ENCODE results near the gene AMPD1.

Gene AMPD1

DNA sequence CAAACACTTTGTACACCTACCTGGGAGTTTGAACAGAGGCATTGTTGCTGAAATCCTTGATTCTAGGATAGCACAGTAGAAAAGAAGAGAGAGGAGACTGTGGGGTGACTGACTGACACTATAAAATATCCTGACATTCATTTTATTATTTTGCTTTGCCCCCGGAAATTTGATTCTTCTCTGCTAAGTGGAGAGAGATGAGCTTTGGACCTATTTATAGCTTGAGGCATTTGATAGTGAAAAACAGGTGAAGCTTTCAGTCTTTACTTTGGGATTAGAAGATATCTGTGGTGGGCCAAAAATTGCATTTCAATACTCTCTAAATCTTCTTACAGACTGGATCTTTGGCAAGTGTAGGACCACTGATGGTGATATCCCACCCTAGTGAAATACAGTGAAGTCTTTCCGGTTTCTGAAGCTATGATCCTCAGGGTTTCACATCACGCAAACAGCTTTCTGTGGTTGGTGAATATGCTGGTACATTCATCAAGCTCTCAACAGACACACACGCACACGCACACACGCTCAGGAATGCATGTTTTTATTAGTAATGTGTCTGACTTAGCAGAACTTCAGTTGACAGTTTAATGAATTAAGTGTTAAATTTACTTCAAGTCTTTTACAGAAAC is at the start of gene AMPD1:
TSS of gene AMPD1 (minus strand) at position 117 of the 629 bp plus-strand sequence. CDS start at position 42, 75 bp downstream.
- DNase-seq (ENCODE audit: low read depth in 2 of 2), result no peak

DNA sequence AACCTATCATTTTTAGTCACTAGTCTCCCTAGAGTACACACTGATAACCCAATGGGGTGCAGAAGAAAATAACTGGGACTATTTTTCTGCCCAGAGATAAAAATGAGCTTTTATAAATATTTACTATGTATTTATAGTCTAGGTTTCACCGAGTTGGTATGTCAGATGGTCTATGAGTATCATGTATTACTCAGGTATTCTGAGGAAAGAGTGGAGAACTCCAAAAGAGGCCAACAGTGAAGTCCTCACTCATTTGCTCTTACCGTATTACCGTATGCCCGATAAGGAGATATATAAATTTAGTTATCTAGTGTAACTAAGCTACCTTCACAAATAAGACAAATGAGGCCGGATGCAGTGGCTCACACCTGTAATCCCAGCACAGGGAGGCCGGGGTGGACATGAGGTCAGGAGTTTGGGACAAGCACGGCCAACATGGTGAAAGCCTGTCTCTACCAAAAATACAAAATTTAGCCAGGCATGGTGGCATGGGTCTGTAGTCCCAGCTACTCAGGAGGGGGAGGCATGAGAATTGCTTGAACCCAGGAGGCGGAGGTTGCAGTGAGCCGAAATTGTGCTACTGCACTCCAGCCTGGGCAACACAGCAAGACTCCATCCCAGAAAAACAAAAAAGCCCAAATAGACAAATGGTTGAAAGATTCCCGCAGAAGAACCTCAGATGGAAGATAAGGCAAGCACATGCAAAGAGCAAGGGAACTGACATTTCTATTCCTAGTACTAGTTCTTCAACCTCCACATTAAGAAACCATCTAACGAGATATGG is 46.8 kb upstream of the AMPD1 start:
- DNase-seq (ENCODE audit: low read depth in 2 of 2), result no peak

DNA sequence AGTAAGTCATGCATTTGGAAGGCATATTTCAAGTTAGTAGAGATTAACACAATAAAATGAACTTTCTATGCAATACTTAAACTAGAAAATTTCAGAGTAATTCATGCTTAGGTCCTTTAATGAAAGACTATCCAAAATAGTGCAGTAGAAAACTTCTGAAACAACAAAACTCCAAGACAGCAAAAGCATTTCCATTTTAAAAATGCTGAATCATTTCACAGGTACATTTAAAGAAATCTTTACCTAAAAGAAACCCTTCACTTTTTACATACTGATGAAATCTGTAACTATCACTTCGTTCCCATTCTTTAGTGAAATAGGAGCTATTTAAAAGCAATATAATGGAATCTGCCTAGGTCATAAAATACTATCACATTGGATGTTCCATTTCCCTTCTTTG is 45.0 kb upstream of the AMPD1 start:
- no peak for DNase-seq (ENCODE audit: low read depth in 2 of 2)

DNA sequence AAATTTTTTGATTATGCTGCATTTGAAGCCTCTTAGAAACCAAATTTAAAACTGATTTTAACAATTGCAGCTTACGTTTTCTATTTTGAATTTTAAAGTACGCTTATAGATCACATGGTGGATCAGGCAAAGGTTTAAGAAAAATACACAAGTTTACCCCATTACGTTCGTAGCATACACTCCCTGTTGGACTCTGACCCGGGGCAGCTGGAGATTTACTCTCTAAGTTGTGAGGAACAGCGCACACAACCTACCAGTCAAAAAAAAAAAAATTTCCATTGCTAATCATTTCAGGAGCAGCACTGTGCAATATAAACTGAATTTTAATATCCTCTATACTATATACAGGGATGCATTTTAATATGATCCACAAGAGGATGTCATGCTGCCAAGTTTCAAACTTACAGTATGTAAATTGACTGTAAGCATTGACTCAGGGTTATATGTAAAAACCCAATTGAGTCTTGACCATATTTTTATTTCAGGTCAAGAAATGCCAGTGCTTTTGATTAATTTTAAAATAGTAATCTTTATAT is 42.0 kb upstream of the AMPD1 start:
- DNase-seq (ENCODE audit: low read depth in 2 of 2), result no peak

DNA sequence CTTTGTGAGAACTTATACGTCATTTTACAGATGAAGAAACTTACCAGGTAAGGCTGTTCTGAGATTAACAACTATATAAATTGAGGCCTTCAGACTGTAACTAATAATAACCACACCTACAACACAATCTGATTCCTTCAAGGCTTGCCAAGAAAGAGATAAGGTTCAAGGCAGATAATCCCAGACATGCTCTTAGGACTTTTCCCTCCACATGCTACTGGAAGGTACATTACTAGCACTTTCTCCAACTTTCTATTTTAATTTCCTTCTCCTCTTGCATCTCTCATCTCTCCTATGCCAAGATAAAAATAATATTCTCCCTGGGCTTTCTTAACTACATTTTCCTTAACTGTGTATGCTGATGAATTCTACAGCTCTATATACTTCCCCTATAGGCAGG is 40.1 kb upstream of the AMPD1 start:
- no peak for DNase-seq (ENCODE audit: low read depth in 2 of 2)

DNA sequence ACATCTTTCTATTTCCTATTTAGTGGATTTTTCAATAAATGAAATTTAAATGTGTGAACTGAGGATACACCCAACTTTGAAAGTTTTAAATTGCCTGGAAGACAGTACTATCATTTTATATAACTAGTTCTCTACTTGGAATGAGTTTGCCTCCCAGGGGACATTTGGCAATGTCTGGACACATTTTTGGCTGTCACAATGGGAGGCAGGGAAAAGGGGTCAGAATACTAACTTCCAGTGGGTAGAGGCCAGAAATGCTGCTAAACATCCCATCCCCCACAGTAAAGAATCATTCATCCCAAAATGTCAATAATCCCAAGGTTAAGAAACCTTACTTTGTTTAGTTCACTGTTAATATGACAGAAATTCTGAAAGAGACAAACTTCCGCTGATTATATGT is 34.4 kb upstream of the AMPD1 start:
- DNase-seq (ENCODE audit: low read depth in 2 of 2), result no peak

DNA sequence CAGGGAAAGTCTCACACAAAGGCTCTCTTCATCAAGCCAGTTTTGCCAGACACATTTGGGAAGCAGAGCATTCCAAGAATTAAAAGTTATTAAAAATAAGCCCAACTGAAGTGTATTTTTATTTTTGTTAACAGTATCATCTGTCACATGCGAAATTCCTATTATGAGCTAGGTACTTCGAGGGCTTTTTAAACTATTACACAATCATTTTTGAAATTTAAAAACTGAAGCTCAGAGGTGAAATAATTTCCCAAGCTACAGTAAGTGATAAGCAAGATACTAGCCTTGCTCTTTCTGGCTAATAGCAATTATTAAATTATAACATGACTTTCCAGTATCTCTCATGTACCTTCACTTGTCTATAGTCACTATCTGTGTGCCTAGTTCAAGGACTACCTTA is 33.2 kb upstream of the AMPD1 start:
- DNase-seq (ENCODE audit: low read depth in 2 of 2), result no peak

DNA sequence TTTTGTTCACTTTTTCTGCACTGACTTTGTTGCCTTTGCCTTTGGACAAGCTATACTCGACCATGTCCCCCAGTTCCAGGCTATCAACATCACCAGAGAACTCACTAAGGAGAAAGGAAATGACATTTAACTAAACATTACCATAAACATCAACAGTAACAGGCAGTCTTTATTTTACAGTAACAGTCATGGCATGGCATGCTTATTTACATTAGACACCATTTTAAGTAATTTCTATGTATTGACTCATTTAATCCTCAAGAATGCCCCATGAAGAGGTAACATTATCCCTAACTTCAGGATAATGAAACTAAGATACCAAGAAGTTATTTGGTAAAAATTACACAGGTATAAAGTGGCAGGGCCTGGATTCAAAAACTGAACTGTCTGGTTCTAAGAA is 29.9 kb upstream of the AMPD1 start:
- DNase-seq (ENCODE audit: low read depth in 2 of 2), result no peak

DNA sequence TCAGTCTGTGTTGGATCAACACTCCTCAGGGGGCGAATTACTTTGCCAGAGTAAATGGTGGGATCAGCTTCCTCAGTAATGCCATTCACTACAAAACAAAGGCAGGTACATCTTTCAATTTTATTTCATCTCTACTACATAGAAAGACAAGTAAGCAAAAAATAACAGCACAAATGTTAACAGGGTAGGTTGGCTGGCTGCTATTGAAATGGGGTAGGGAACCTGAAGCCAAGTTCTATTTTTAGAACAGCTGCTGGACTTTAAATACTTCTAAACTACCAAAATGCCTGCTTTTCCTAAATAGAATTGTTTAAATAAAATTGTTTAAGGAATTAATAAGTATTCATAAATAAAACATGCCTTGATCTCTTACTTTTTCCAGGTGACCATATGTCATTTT is 28.6 kb upstream of the AMPD1 start:
- no peak for DNase-seq (ENCODE audit: low read depth in 2 of 2)

DNA sequence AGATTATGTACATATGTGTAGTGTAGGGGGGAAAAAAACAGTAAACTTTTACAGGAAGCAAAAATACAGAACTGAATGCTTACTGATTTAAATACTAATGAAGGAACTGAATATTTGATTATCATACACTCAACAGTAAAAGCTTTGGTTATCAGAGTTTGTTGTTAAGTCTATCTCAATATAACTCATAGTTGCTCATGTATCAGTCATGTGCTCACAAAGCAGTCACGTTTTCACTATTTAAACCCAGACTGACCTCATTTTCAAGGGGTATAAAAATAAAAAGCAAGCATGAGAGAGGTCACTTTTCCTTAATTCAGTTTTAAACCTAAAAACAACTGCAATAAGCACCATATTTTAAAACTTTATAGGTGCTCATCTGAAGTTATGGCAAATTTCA is 28.1 kb upstream of the AMPD1 start:
- no peak for DNase-seq (ENCODE audit: low read depth in 2 of 2)

DNA sequence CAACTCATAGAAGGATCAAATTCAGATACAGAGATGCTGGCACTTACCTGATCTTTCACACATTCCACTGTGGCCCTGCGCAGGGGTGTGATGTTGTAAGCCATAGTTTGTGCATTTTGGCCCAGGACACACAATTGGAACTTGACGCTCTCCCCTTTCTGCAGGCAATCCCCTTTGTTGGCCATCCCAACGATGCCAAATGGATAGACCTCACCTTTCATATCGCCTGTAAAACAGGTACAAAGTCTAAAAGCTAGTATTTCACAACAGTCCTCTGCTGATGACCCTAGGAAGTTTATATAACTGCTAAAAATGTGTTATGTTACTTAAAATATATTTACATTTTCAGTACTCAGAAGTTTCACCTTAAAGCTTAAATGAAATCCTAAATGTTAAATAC is 25.1 kb upstream of the AMPD1 start:
- no peak for DNase-seq (ENCODE audit: low read depth in 2 of 2)

DNA sequence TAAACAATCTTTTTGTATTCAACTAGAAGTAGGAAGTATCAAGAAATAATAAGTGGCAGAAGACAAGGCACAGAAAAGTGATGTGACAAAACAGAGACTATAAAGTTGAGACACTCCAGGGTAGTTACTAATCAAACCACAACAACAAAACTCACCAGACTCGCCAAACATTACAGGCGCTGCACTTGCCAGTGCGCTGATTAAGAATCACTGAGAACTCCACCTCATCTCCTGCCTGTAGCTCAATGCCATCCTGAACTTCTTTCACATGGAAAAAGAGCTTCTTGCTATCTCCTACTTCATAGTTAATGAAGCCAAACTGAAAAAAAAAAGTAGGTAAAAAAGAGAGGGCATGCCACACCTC is 24.1 kb upstream of the AMPD1 start:
- DNase-seq (ENCODE audit: low read depth in 2 of 2), result no peak

DNA sequence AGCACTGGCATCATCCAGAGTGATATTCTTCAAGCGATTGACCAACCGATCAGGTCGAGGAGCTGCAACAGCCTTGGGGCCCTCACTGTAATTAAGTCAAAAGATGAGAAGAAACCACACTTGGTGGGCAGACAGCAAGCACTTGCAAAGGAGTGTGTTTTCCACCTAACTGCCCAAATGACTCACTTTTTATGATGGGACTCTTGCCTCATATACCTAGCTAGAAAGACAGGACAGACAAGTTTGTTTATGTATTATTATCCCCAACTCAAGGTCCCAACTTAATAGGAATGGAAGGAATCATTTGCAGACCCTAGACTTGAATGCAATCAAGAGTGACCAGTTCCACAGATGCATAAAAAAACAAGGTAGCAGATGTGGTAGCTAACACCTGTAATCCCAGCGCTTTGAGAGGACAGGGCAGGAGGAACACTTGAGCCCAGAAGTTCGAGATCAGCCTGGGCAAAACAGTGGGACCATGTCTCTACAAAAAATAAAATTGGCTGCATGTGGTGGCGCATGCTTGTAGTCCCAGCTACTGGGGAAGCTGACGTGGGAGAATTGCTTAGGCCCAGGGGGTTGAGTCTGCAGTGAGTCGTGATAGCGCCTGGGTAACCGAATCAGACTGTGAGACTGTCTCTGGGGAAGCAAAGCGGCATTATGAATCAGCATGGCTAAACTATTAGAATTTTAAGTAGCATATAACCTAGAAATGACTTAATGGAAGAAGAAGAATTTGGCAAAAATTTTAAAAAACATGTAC is 23.5 kb upstream of the AMPD1 start:
- no peak for DNase-seq (ENCODE audit: low read depth in 2 of 2)

DNA sequence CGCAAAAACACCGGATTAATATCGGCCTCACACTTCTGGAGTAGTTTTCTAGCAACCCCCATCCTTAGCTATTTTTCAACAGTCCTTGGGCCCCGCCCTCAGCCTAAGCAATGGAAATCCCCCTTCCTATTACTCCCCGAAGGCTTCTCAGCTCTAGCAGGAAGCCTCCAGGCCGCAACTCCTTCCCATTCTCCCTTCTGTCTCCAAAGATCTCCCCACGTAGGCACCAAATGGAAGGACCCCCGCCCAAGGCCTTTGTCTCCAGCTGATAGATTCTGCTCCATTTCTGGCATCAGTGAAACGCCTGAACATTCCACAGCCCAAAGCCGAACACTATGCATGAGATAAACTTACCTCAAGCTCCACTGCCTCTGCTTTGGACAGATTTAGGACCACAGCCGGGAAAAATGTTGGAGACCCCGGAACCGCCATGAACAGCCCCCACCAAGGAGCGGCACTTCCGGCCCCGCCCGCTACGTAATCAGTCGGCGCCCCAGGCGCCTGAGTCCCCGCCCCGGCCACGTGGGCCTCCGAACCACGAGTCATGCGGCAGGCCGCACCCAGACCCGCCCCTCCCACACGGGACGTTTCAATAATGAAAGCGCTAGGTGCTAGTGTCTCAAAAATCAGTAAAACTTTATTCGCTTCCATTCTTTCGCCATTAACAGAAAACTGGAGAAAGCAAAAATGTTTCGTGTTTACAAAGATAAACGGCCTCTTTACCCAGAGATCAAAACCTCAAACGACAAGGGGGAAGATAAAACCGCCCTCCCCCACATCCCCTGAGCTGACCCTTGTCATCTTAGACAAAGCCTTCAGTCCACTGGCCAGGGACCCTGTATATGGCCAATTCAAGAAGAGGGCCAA is 21.2 kb upstream of the AMPD1 start, which contains the start of gene NRAS:
TSS of gene NRAS (minus strand) at position 468 of the 867 bp plus-strand sequence. CDS start 611 bp downstream, outside the sequence.
- DNase-seq (ENCODE audit: low read depth in 2 of 2), result peak; percentile 94 to 95

DNA sequence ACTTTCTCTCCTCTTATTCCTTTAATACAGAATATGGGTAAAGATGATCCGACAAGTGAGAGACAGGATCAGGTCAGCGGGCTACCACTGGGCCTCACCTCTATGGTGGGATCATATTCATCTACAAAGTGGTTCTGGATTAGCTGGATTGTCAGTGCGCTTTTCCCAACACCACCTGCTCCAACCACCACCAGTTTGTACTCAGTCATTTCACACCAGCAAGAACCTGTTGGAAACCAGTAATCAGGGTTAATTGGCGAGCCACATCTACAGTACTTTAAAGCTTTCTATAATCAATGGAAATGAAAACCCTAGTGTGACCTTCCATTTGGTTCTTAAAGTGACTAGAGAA is 20.6 kb upstream of the AMPD1 start:
- DNase-seq (ENCODE audit: low read depth in 2 of 2), result no peak

DNA sequence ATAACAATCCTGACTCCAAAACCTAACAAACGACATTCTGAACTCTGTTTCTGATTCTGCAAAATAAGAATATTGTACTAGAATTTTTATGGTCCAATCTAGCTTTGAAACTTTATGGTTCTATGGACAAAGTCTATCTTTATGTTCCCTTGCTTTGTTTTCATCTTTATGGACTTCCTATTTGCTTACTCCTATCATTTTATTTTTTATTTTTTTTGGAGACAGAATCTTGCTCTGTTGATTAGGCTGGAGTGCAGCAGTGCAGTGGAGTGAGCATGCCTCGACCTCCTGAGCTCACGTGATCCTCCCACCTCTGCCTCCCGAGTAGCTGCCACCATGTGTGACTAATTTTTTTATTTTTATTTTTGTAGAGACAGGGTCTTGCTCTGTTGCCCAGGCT is 17.6 kb upstream of the AMPD1 start:
- DNase-seq (ENCODE audit: low read depth in 2 of 2), result no peak

DNA sequence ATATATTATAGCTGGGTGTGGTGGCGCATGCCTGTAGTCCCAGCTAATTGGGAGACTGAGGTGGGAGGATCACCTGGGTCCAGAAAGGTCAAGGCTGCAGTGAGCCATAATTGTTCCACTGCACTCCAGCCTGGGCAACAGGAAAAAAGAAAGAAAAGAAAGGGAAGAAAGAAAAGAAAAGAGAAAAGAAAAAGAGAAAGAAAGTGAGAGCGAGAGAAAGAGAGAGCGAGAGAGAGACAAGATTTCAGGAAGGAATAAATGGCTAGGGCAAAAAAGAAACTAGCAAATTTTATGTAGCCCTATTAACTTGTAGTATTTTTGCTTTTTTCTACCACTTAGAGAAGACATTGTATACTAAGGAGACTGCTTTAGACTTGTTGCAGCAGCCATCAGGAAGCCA is 15.0 kb upstream of the AMPD1 start:
- DNase-seq (ENCODE audit: low read depth in 2 of 2), result no peak

DNA sequence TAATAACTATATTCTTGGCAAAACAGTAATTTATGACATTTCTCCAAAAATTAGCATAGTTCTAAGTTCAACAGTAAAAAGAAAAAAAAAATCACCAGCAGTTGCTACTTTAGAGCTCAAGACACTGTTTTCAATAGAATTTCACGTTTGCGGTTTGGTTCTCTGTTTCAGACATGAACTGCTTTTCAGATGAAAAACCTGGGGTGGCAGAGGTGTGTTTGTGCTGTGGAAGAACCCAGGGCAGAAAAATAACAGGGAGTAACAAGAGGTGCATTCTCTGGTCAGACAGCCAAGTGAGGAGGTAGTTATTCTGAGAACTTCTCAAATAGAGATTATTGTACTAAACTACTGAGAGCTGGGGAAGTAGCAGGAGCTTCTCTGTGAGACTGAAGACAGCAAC is 12.3 kb upstream of the AMPD1 start:
- no peak for DNase-seq (ENCODE audit: low read depth in 2 of 2)

DNA sequence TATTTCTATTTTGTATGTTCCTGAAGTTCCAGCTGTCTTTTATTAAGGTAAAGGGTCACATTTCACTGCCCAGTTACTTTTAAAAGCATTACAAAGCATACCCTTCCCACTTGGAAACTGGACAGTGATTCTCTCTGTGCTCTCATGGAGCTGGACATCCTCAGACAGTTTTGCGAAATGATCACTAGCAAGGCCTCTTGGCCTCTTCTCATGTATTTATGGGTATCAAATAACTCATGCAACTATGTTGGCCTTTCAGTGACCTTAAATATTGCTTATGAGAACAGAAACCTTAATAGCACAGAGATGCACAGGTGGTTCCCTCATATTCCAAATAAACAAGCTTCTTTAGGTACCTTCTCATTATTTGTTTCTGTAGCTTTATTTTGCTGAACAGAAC is 7.9 kb upstream of the AMPD1 start:
- DNase-seq (ENCODE audit: low read depth in 2 of 2), result no peak

DNA sequence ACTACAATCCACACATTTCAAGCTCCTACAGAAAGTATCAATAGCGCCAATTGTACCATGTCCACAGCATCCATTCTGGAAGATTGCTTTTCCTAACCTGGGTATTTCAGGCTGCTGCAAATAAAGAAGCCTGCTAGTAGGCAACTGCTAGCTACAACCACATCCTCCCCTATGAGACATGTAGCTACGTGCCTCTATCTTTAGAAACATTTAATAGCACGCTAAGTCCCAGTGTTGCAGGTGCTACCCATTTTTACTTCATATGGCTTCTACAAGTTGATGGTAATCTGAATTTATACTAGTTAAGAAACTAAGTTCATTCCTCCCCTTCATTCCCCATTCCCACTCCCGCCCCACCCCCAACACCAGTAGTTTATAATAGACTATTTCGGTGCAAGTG is 7.4 kb upstream of the AMPD1 start:
- DNase-seq (ENCODE audit: low read depth in 2 of 2), result no peak

DNA sequence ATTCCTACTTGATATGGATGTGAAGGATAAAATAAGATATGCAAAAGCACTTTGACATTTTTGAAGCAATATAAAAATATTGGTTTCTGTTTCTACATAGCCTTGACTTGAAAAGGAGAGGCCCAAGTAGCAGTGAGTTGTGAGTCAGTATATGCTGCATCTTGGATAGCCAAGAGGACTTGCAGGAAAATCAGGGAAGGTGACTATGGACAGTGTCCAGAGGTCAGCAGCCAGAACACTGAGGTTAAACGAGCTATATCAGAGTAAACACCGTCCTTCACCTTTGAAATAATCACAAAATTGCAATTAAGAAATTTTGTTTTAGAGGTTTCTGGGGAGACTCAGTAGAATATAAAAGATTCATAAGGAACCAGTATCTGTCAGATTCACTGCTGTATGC is 6.6 kb upstream of the AMPD1 start:
- DNase-seq (ENCODE audit: low read depth in 2 of 2), result no peak
